GM21390 (cell line): ENCODE measurements around the gene ARCN1.
A peak's percentile ranks its signal among the peaks of the same experiment; 100 is the strongest.
"Not testable (repeated sequence)": the region's sequence is repeated elsewhere in the genome, so short reads cannot be mapped to it uniquely, and the experiment has no call there.

Experiments
- ATAC-seq: cut with Tn5 transposase; IDR thresholded peaks from one replicate; pipeline ENCODE4 v1.9.1; 2021; ENCODE audit not compliant: unreplicated experiment

Gene ARCN1

DNA sequence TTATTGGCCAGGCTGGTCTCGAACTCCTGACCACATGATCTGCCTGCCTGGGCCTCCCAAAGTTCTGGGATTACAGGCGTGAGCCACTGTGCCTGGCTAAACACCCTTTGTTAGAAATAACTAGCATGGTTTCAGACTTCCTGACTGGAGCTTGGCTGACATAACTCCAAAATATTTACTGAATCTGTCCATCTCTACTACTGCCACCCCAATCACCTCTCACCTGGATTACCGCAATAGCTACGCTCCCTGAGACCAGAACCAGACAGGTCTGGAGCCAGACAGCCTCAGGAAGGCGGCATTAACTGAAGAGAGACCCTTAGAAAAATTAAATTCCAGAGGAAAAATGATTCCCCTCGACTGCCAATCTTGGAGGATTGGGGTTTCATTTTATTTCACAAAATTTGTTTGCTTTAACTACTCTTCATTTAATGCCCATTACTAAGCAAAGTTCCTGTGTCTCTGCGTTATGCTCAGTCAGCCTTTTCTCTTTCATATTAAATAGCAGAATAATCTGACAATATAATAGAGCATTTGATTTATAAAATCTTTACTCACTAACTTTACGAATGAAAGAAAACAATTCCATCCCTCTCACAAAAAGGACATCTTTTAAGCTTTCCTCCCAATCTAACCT, 28.1 kb upstream of the ARCN1 start:
- ATAC-seq: no peak

DNA sequence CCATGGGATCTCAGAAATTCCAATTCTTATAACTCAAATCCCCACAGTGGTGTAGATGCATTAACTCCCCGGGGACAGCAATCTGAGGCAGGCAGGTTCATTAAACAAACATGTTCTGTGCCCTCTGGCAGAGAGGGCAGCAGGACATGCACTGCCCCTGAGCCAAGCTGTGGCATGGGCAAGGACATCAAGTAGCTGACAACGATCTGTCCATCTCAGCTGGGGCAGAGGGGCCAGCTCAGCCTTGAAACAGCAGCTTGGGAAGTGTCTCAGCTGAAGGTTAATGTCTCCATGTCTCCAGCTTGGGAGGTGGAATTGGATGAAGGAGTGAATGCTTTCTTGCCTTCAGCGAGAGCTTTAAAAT, 27.6 kb upstream of the ARCN1 start:
- ATAC-seq: no peak

DNA sequence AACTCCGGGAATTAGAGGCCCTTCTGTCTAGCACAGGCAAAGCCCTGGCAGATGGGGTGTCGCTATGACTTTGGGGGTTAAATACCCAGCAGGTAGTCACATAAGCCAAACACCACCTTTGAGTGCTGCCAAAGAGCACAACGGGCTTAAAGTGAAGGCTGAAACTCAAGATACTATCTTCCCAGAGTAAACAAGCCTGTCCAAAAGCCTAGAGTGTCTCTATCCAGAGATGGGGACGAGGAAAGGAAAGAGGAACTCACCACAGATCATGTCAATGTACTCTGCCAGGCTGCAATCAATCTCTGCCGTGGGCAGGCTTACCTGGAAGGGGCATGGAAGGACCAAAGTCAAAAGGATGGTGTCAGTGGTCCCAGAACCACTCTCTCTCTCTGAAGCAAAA, 26.7 kb upstream of the ARCN1 start:
- ATAC-seq: no peak

DNA sequence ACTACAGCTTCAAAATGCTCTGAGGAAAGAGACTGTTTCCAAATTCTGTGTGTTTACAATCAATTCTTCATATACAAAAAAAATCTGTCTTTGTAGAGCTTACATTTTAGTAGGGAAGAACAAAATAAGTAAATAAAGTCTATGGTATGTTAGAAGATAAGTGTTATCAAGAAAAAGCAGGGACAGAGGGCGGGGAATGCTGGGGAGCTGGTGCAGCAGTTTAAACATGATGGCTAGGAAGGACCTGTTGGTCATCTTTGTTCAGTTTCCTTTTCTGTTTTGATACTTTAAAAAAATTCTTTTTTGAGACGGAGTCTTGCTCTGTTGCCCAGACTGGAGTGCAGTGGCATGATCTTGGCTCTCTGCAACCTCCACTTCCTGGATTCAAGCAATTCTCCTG, 25.1 kb upstream of the ARCN1 start:
- no peak for ATAC-seq

DNA sequence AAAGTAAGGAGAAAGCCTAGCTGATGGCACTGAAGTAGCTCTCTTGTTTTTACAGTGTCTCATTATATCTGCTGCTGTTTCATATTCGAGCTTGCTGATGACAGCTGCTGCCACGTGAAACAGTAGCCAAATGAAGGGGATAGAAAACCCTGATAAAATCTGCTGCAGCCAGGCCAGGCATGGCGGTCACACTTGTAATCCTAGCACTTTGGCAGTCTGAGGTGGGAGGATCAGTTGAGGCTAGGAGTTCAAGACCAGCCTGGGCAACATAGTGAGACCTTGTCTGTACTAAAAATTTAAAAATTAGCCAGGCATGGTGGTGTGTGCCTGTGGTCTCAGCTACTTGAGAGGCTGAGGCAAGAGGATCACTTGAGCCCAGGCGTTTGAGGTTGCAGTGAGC, 19.9 kb upstream of the ARCN1 start:
- ATAC-seq: no peak

DNA sequence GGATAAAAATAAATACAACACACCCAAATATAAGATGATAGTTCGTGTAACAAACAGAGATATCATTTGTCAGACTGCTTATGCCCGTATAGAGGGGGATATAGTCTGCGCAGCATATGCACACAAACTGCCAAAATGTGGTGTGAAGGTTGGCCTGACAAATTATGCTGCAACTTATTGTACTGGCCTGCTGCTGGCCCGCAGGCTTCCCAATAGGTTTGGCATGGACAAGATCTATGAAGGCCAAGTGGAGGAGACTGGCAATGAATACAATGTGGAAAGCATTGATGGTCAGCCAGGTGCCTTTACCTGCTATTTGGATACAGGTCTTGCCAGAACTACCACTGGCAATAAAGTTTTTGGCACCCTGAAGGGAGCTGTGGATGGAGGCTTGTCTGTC, 11.4 kb upstream of the ARCN1 start:
- no peak for ATAC-seq

DNA sequence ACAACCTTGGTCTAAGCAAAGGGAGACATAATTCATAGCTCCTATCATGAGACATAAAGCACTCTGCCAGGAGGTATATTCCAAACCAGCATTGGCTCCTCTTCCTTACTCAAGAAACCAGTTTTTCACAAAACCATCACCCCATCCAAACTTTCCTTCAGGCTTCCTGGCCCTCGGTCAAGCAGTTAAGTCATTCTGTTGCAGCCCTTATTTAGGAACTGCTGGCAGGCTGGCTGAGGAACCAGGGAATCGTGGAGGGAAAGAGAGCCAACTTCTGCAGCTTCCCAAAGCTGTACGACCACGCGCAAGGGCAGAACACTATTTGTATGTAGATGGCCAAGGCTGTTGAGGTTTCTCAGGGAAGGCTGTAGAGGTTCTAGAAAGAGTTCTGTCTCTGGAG, 7.2 kb upstream of the ARCN1 start:
- no peak for ATAC-seq

DNA sequence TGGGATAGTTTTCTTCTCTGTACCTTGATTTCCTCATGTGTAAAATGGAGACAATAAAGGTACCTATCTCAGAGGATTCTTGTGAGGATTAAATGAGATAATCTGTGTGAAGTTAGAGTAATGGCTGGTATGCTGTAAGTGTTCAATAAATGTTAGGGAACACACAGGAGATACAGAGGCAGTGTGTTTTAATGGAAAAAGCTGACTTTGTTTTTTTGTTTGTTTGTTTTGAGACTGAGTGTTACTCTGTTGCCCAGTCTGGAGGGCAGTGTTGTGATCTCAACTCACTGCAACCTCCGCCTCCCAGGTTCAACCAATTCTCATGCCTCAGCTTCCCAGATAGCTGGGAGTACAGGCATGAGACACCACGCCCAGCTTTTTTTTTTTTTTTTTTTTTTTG, 2.5 kb upstream of the ARCN1 start:
- ATAC-seq: no peak

DNA sequence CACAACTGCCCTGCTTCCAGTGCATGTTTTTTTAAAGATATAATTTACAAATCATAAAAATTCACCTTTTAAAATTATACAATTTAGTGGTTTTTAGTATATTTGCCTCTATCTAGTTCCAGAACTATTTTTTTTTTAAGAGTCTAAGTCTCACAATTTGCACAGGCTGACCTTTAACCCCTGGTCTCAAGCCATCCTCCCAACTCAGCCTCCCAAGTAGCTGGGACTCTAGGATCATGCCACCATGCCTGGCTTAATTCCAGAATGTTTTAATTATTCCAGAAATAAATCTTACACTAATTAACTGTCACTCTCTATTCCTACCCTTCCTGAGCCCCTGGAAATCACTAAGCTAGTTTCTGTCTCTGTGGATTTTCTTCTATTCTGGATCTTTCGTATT, 1.4 kb upstream of the ARCN1 start:
- no peak for ATAC-seq

DNA sequence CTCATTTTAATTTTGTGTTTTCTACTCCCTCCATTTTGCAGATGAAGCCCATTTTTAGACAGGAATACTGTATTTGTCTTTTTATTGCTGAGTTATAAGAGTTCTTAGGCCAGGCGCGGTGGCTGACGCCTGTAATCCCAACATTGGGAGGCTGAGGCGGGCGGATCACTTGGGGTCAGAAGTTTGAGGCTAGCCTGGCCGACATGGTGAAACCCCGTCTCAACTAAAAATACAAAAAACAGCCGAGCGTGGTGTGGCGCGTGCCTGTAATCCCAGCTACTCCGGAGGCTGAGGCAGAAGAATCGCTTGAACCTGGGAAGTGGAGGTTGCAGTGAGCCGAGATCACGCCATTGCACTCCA, 528 bp upstream of the ARCN1 start:
- peak; percentile 11 for ATAC-seq

DNA sequence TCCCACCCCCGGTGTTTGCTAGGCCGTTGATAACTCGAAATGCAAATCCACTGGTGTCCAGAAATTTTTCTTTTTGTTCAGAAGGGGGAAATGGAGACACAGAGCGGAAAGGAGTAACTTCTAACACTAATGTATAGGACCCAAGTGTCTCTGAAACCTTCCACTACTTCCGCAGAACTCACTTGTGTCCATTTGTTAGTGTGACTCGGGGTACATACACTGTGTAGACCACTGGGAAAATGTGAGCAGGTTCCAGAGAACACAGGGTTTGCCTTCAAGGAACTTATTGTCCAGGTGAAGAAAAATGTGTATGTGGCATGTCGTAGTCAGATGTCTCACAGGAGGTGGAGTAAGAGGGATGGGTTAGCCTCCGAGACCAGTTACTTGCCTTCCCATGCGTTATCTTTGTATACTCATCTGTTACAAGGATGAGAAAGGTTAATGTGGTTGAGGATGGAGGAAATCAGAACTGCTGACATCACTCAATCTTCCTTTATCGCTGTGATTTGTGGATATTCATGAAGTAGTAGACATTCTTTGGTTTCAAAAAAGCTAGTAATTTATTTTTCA, 857 bp downstream of the ARCN1 start:
- no peak for ATAC-seq

DNA sequence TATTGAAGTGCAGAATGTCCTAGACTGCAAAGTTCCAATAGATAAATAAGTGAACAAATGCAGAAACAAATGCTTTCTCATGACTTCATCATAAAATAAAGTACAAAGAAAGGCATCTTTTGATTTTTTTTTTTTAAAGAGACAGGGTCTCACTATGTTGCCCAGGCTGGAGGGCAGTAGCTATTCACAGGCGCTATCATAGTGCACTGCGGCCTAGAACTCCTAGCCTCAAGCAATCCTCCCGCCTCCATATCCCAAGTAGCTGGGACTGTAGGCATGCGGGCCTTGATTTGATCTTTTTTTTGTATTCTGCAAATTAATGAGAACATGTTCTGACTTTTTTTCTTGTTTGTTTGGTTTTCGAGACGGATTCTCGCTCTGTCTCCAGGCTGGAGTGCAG, 2.4 kb downstream of the ARCN1 start:
- no peak for ATAC-seq

DNA sequence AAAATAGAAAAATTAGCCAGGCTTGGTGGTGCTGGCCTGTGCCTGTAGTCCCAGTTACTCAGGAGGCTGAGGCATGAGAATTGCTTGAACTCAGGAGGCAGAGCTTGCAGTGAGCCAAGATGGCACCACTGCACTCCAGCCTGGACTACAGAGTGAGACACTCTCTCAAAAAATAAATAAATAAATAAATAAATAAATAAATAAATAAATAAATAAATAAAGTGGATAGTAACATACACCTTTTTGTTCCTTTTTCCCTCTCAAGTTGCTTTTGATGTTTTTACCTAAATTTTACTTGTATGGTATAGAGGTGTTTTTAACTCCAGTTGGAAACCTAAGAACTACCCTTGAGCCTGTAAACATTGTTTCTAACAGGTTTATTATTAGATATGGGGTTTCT, 5.8 kb downstream of the ARCN1 start:
- not testable (repeated sequence) for ATAC-seq

DNA sequence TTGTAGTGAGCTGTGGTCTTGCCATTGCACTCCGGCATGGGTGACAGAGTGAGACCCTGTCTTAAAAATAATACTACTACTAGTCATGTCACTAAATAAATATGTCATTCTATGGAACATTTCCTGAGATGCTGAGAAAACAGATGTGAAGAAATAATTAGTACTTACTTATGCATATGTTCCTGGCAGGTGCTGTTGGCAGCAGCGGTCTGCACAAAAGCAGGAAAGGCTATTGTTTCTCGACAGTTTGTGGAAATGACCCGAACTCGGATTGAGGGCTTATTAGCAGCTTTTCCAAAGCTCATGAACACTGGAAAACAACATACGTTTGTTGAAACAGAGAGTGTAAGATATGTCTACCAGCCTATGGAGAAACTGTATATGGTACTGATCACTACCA, 8.8 kb downstream of the ARCN1 start:
- no peak for ATAC-seq

DNA sequence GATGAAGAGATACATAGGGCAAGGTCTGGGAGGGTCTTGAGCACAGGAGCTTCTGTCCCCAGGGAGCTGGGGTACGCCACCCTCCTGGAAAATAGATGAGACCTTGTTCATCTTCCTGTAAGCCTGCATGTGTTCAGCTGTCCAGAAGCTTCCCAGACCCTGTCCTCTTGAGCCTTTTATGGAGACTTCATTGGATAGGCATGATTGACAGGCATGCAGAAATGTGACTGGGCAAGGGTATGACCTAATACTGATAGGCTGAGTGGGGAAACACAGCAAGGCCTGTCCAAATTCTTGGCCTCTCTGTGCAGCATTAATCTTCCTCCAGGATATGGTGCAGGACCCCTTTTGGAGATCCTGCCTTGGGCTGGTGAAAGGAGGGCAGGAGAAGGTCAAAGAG, 15.7 kb downstream of the ARCN1 start:
- no peak for ATAC-seq

DNA sequence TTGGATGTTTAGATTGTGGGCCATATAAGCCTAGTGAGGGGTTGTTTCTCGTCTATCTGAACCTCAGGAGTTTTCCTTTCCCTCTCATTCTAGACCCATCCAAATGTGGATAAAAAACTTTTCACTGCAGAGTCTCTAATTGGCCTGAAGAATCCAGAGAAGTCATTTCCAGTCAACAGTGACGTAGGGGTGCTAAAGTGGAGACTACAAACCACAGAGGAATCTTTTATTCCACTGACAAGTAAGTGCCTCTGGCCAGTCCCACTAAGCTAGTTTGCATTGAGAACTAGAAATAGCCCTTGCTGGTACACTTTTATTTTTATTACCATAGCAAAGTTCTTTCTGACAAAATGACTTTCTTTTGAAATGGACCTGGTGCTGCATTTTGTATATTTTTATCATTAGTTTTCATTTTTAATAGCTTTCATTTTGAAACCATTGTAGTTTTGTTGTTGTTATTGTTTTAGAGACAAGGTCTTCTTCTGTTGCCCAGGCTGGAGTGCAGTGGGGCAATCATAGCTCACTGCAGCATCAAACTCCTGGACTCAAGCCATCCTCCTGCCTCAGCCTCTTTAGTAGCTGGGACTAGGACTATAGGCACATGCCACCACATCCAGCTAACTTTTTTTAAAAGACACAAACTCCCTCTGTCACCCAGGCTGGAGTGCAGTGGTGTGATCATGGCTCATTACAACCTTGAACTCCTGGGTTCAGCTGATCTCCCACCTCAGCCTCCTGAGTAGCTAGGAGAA, 20.6 kb downstream of the ARCN1 start:
- ATAC-seq: no peak

DNA sequence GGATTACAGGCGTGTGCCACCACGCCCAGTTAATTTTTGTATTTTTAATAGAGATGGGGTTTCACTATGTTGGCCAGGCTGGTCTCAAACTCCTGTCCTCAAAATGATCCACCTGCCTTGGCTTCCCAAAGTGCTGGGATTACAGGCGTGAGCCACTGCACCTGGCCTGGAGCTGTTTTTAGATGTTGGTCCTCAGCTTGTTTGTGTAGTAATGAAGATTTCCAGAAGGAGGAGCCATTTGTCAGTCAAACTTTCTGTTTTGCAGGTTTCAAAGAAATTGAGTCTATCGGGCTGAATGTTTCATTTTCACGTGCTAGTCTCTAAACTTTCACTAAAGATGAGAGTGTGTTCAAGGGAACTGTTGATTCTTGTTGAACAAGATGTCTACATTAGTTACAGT, 22.8 kb downstream of the ARCN1 start:
- ATAC-seq: not testable (repeated sequence)

DNA sequence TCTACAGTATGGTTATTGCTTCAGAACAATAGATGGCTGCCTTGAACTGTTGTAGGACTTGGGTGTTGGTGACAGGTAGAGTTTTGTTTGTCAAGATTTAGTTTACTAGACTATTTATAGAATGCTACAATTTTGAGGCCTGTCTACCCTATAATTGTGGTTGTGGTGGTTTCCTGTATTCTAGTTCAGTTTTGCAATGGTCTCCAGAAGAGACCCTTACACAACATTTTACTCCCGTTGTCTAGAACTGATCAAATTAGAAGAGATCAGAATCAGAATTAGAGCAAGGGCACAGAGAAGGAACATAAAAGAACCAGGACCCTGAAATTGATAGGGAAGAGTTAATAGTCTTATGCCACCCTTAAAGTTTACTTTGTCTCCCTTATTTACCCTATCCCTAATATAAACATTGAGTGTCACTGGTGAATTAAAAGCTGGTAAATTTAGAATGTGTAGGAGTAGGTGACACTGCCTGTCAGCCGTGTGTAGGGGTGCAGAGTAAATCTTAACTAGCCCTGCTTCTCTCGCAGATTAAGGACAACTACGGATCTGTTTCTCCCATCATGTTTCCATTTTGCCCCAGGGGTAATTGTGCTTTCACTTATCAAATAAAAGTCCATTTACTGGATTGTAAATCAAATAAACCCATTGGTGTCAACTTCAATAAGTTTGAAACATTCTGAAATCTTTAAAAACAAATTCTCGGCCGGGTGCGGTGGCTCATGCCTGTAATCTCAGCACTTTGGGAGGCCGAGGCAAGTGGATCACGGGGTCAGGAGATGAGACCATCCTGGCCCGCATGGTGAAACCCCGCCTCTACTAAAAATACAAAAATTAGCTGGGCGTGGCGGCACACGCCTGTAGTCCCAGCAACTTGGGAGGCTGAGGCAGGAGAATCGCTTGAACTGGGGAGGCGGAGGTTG, 24.3 kb downstream of the ARCN1 start:
- no peak for ATAC-seq

DNA sequence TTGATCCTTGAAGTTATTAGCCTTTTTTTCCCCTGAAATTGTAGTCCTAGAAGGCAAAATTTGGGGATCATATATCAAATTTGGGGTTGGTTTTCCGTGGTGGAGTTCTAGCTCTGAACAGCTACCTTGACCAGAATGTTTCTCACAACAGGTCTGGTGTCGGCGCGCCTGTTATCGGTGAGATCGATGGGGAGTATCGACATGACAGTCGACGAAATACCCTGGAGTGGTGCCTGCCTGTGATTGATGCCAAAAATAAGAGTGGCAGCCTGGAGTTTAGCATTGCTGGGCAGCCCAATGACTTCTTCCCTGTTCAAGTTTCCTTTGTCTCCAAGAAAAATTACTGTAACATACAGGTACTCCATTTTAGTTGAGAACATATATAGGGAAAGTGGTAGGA, 25.3 kb downstream of the ARCN1 start:
- no peak for ATAC-seq

DNA sequence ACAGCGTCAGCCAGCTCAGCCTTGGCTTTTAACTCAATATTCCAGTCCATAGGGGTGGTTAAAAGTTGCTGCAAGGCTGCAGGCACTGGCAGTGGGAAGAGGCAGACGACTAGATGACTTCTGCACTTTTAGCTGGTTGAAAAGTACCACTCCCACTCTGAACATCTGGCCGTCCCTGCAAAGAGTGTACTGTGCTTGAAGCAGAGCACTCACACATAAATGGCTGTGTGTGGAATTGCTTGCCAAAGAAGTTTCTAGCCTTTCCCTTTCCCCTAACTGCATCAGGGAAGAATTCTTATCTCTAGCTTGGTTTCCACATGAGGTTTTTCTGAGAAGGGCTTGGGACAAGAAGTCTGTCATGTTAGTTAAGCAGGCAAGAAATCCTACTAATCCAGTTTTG, 30.1 kb downstream of the ARCN1 start:
- no peak for ATAC-seq

DNA sequence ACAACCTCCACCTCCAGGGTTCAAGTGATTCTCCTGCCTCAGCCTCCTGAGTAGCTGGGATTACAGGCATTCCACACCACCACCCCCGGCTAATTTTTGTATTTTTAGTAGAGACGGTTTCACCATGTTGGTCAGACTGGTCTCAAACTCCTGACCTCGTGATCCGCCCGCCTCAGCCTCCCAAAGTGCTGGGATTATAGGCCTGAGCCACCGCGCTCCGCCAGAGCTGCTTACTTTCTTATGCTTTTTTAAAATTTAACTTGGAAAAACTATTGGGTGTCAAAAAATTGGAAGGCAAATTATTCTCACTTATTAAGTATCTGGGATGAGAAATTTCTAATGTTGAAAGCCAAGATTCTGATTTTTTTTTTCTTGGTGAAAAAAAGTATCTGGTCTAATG, 31.5 kb downstream of the ARCN1 start:
- not testable (repeated sequence) for ATAC-seq

DNA sequence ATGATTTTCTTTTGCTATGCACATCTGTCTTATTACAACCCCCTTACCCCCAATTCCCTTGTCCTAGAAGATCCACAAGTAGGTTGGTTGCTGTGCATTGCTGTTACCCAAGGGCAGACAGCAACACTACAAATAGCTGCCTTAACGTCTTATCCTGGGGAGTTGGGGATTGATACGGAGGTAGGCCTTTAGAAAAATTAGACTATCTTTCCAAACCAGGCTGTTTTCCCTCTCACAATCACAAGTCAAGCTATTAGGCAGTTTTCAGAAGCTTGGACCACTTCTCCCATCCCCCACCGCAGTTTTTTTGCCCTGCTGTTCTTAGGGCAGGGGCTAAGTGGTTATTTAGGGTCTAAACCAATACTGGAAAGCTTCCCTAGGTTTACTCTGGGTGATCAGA, 32.4 kb downstream of the ARCN1 start:
- no peak for ATAC-seq
